Mesenchymal stem cell (in vitro differentiated cells and primary cell): ENCODE measurements around the gene CDK3.

Source experiments
- DNase-seq: peaks from one replicate; pipeline ENCODE4 v3.0.0-alpha.2; 2013
- H2AFZ ChIP-seq: one replicate; pipeline ENCODE4 v1.6.1; 2013; ENCODE audit warnings: low read depth, mild to moderate bottlenecking, control low read depth, inconsistent platforms, low read length, moderate library complexity
- H2AK5ac ChIP-seq: 2 replicates; pipeline ENCODE4 v1.6.1; 2013; ENCODE audit warnings: low read length, moderate library complexity, mild to moderate bottlenecking, inconsistent platforms; ENCODE audit not compliant: severe bottlenecking
- H2BK120ac ChIP-seq: one replicate; pipeline ENCODE4 v1.6.1; 2013; ENCODE audit warnings: low read depth, mild to moderate bottlenecking, inconsistent platforms, low read length, moderate library complexity
- H2BK12ac ChIP-seq, 2 experiments: one replicate each; pipeline ENCODE4 v1.6.1; 2013; ENCODE audit warnings: inconsistent platforms in 2 of 2, low read length in 2 of 2, mild to moderate bottlenecking in 2 of 2, moderate library complexity in 2 of 2, control low read depth in 1 of 2
- H2BK15ac ChIP-seq: one replicate; pipeline ENCODE4 v1.6.1; 2013; ENCODE audit warnings: mild to moderate bottlenecking, low read depth, inconsistent platforms; ENCODE audit not compliant: poor library complexity, severe bottlenecking
- H2BK5ac ChIP-seq: 2 replicates; pipeline ENCODE4 v1.6.1; 2013; ENCODE audit warnings: low read depth, mild to moderate bottlenecking, low read length, control low read depth, inconsistent platforms; ENCODE audit not compliant: poor library complexity, severe bottlenecking
- H3K14ac ChIP-seq, 2 experiments: one replicate each; pipeline ENCODE4 v1.6.1; 2013; ENCODE audit warnings: inconsistent platforms in 2 of 2, low read length in 2 of 2, control low read depth in 1 of 2, mild to moderate bottlenecking in 1 of 2, moderate library complexity in 1 of 2
- H3K18ac ChIP-seq, 2 experiments: one replicate each; pipeline ENCODE4 v1.6.1; 2013; ENCODE audit warnings: inconsistent platforms in 2 of 2, low read length in 2 of 2, control low read depth in 1 of 2, low read depth in 1 of 2, mild to moderate bottlenecking in 1 of 2
- H3K23ac ChIP-seq, 2 experiments: one replicate each; pipeline ENCODE4 v1.6.1; 2013; ENCODE audit warnings: inconsistent platforms in 2 of 2, low read length in 2 of 2, mild to moderate bottlenecking in 2 of 2, moderate library complexity in 2 of 2, control low read depth in 1 of 2
- H3K27ac ChIP-seq: 2 replicates; pipeline ENCODE4 v1.5.1; 2013; ENCODE audit warnings: mild to moderate bottlenecking, moderate library complexity, low read length, control low read depth, inconsistent platforms; ENCODE audit not compliant: poor library complexity, severe bottlenecking
- H3K27me3 ChIP-seq, 2 experiments: 2 replicates each; pipeline versions ENCODE4 v1.6.1 to v1.7.0; 2013; ENCODE audit warnings: low read length in 2 of 2, mild to moderate bottlenecking in 2 of 2, moderate library complexity in 2 of 2, control low read depth in 1 of 2, inconsistent platforms in 1 of 2; ENCODE audit not compliant: control insufficient read depth in 1 of 2, insufficient read depth in 1 of 2
- H3K36me3 ChIP-seq, 2 experiments: 2 replicates each; pipeline versions ENCODE4 v1.6.1 to v1.7.0; 2013; ENCODE audit warnings: low read length in 2 of 2, control low read depth in 1 of 2, inconsistent platforms in 1 of 2, low read depth in 1 of 2, mild to moderate bottlenecking in 1 of 2; ENCODE audit not compliant: insufficient read depth in 2 of 2, control insufficient read depth in 1 of 2
- H3K4ac ChIP-seq, 2 experiments: one replicate each; pipeline ENCODE4 v1.6.1; 2013; ENCODE audit warnings: inconsistent platforms in 2 of 2, low read length in 2 of 2, mild to moderate bottlenecking in 2 of 2, moderate library complexity in 2 of 2, control low read depth in 1 of 2, low read depth in 1 of 2
- H3K4me1 ChIP-seq: 2 replicates; pipeline ENCODE4 v1.6.1; 2013; ENCODE audit warnings: low read depth, low read length, control low read depth; ENCODE audit not compliant: control insufficient read depth, insufficient read depth
- H3K4me2 ChIP-seq: 2 replicates; pipeline ENCODE4 v1.6.1; 2013; ENCODE audit warnings: low read length, mild to moderate bottlenecking, inconsistent platforms; ENCODE audit not compliant: poor library complexity, severe bottlenecking
- H3K4me3 ChIP-seq, 2 experiments: 2 replicates each; pipeline versions ENCODE4 v1.5.1 to v1.7.0; 2013; ENCODE audit warnings: low read length in 2 of 2, mild to moderate bottlenecking in 2 of 2, control low read depth in 1 of 2, low read depth in 1 of 2; ENCODE audit not compliant: insufficient read depth in 1 of 2
- H3K79me1 ChIP-seq: replicated peaks from 2 replicates; pipeline ENCODE4 v1.6.1; 2013; ENCODE audit warnings: mild to moderate bottlenecking, control low read depth, low read length, inconsistent platforms; ENCODE audit not compliant: poor library complexity, severe bottlenecking
- H3K9ac ChIP-seq: 2 replicates; pipeline ENCODE4 v1.7.0; 2013; ENCODE audit warnings: mild to moderate bottlenecking, low read length, moderate library complexity
- H3K9me3 ChIP-seq: 2 replicates; pipeline ENCODE4 v1.7.0; 2013; ENCODE audit warnings: mild to moderate bottlenecking, low read length; ENCODE audit not compliant: control insufficient read depth
- H4K8ac ChIP-seq: one replicate; pipeline ENCODE4 v1.6.1; 2013; ENCODE audit warnings: inconsistent platforms, mild to moderate bottlenecking, low read length, moderate library complexity
- H4K91ac ChIP-seq: one replicate; pipeline ENCODE4 v1.6.1; 2013; ENCODE audit warnings: mild to moderate bottlenecking, low read length, inconsistent platforms
- WGBS: methylation state at CpG from one replicate; pipeline ENCODE4 v1.1.7; 2013; ENCODE audit warnings: mixed read lengths; 5-methylcytosine and 5-hydroxymethylcytosine counted together

The CDK3 gene

GRCh38 chr17:76022285-76022684, 21.6 kb downstream of the CDK3 start:
- no peak overlapping the region for H3K23ac ChIP-seq
- H2BK15ac ChIP-seq = no peak overlapping the region
- no peak overlapping the region for H3K4ac ChIP-seq
- H3K9me3 ChIP-seq = no peaks in the 10 kb centered on the region
- no peak overlapping the region for H3K27ac ChIP-seq
- no peak overlapping the region for H2BK120ac ChIP-seq
- DNase-seq = no peak
- H3K14ac ChIP-seq = no peak overlapping the region
- no peak overlapping the region for H2BK5ac ChIP-seq
- no peak overlapping the region for H2AFZ ChIP-seq
- H3K36me3 ChIP-seq = no peaks in the 10 kb centered on the region
- H2BK12ac ChIP-seq = no peak overlapping the region
- peaks cover 14% of the 10 kb centered on the region for H3K4me1 ChIP-seq
- H4K91ac ChIP-seq = no peak overlapping the region
- no peak overlapping the region for H3K4me2 ChIP-seq
- no peak overlapping the region for H4K8ac ChIP-seq
- 89% methylated on average over 24 of the region's 24 CpGs for WGBS
- H3K27me3 ChIP-seq = peaks cover 0 to 57% of the 10 kb centered on the region in 2 experiments
- no peak overlapping the region for H3K9ac ChIP-seq
- H3K4me3 ChIP-seq = no peak overlapping the region
- no peaks in the 10 kb centered on the region for H3K79me1 ChIP-seq
- H3K18ac ChIP-seq = no peak overlapping the region
- H2AK5ac ChIP-seq = no peak overlapping the region

GRCh38 chr17:76022973-76023899, 22.6 kb downstream of the CDK3 start:
- Histone ChIP-seq H3K4me3 (no peak overlapping the region), H3K4me1 (peaks cover 16% of the 10 kb centered on the region), H3K9ac (no peak overlapping the region), H2AFZ (no peak overlapping the region), H3K23ac (no peak overlapping the region), H3K36me3 (no peaks in the 10 kb centered on the region), H2BK5ac (no peak overlapping the region), H3K18ac (no peak overlapping the region), H3K14ac (no peak overlapping the region), H3K27ac (no peak overlapping the region), H3K4ac (no peak overlapping the region), H2AK5ac (no peak overlapping the region), H2BK15ac (peak overlapping the region; percentile 49), H4K8ac (no peak overlapping the region), H3K79me1 (no peaks in the 10 kb centered on the region), H3K27me3 (peaks cover 0 to 52% of the 10 kb centered on the region in 2 experiments), H3K4me2 (no peak overlapping the region), H3K9me3 (no peaks in the 10 kb centered on the region), H2BK120ac (no peak overlapping the region), H2BK12ac (no peak overlapping the region), H4K91ac (no peak overlapping the region)
- 89% methylated on average over 27 of the region's 28 CpGs for WGBS
- DNase-seq = no peak

GRCh38 chr17:76023900-76024237, 23.2 kb downstream of the CDK3 start:
- Histone ChIP-seq H4K8ac (no peak overlapping the region), H3K36me3 (no peaks in the 10 kb centered on the region), H3K4ac (no peak overlapping the region), H2BK15ac (no peak overlapping the region), H3K23ac (no peak overlapping the region), H2AFZ (no peak overlapping the region), H3K27ac (no peak overlapping the region), H2BK5ac (no peak overlapping the region), H3K9ac (no peak overlapping the region), H3K4me1 (peaks cover 21% of the 10 kb centered on the region), H3K27me3 (peaks cover 0 to 46% of the 10 kb centered on the region in 2 experiments), H3K9me3 (no peaks in the 10 kb centered on the region), H3K14ac (no peak overlapping the region), H3K79me1 (no peaks in the 10 kb centered on the region), H2BK12ac (no peak overlapping the region), H3K18ac (peak overlapping the region in 1 of 2 experiments; percentile 48), H2BK120ac (no peak overlapping the region), H3K4me2 (no peak overlapping the region), H2AK5ac (no peak overlapping the region), H3K4me3 (no peak overlapping the region), H4K91ac (peak overlapping the region; percentile 27)
- no peak for DNase-seq
- WGBS = 98% methylated on average over 9 of the region's 9 CpGs

GRCh38 chr17:76024353-76024752, 23.7 kb downstream of the CDK3 start:
- Histone ChIP-seq H2BK5ac (no peak overlapping the region), H3K14ac (no peak overlapping the region), H3K9me3 (no peaks in the 10 kb centered on the region), H3K27ac (no peak overlapping the region), H3K23ac (no peak overlapping the region), H4K91ac (no peak overlapping the region), H3K18ac (no peak overlapping the region), H3K79me1 (no peaks in the 10 kb centered on the region), H3K4me1 (peaks cover 18% of the 10 kb centered on the region), H2BK12ac (no peak overlapping the region), H3K4me2 (no peak overlapping the region), H2BK15ac (no peak overlapping the region), H2AK5ac (peak overlapping the region; percentile 31), H3K4ac (no peak overlapping the region), H3K27me3 (peaks cover 0 to 41% of the 10 kb centered on the region in 2 experiments), H3K9ac (no peak overlapping the region), H2AFZ (no peak overlapping the region), H4K8ac (no peak overlapping the region), H2BK120ac (no peak overlapping the region), H3K4me3 (no peak overlapping the region), H3K36me3 (no peaks in the 10 kb centered on the region)
- DNase-seq = no peak
- WGBS = 93% methylated on average over 3 of the region's 9 CpGs
